Endothelial cell of umbilical vein (primary cell): ENCODE data around the gene LYPD5. TPM values are rescaled to one million over a fixed set of nuclear protein-coding genes. Genes with fewer than 3 reads are reported as not detected.

Experiments
- BruUV-seq: library from RNA; stranded (reverse); fragments of 400-500 nt; replicated peaks from 2 replicates; lab custom pipeline; 2021; lab: Mats Ljungman, UMichigan
- CTCF ChIA-PET: fragments of 300-600, 350-600 bp; sonication (Branson Sonifier 250); formaldehyde crosslinking; loops from one replicate; lab custom pipeline; 2021; ENCODE audit warnings: antibody characterized with exemption, inconsistent platforms; lab: Charles Lee
- POLR2A ChIA-PET: fragments of 300-600, 350-600 bp; sonication (Branson Sonifier 250); formaldehyde crosslinking; loops from one replicate; lab custom pipeline; 2021; ENCODE audit warnings: antibody characterized with exemption, inconsistent platforms; lab: Charles Lee
- DNase-seq: peaks from one replicate; pipeline ENCODE4 v3.0.0-alpha.2; 2011; ENCODE audit warnings: low read depth, low spot score
- FAIRE-seq: peaks from 2 replicates; lab custom pipeline; 2011; peaks lifted over from hg19 to GRCh38; lab: Jason Lieb, UNC
- H2AFZ ChIP-seq: 2 replicates; pipeline ENCODE4 v1.6.0; 2012; ENCODE audit warnings: low read depth, low read length, control low read depth, inconsistent platforms
- H3K27ac ChIP-seq: 2 replicates; pipeline ENCODE4 v1.5.1; 2011; ENCODE audit warnings: low read depth, mild to moderate bottlenecking, control low read depth, low read length, moderate library complexity; ENCODE audit not compliant: insufficient read depth
- H3K27me3 ChIP-seq, 2 experiments: 2 replicates each; pipeline versions ENCODE4 v1.6.0 to v1.6.1; 2011; ENCODE audit warnings: low read length in 2 of 2, mixed read lengths in 1 of 2; ENCODE audit not compliant: control insufficient read depth in 2 of 2, insufficient read depth in 2 of 2
- H3K36me3 ChIP-seq, 2 experiments: 2 replicates in 1 of 2; 3 replicates in 1 of 2; pipeline ENCODE4 v1.5.1; 2011; ENCODE audit warnings: low read length in 2 of 2, mild to moderate bottlenecking in 1 of 2, moderate library complexity in 1 of 2; ENCODE audit not compliant: control insufficient read depth in 2 of 2, insufficient read depth in 2 of 2; ENCODE audit errors: extremely low read depth in 1 of 2
- H3K4me1 ChIP-seq: 3 replicates; pipeline ENCODE4 v1.5.1; 2011; ENCODE audit warnings: mild to moderate bottlenecking, low read length; ENCODE audit not compliant: control insufficient read depth, insufficient read depth; ENCODE audit errors: extremely low read depth
- H3K4me2 ChIP-seq: 2 replicates; pipeline ENCODE4 v1.6.1; 2011; ENCODE audit warnings: low read length, control low read depth, mixed read lengths; ENCODE audit not compliant: insufficient read depth
- H3K4me3 ChIP-seq, 3 experiments: fragments of 200-600 bp in 1 of 3; sonication (generic), shearing (Covaris generic) in 1 of 3; replicated peaks in 1 of 3; 2 replicates each; pipeline ENCODE4 v1.5.1; 2011 to 2016; ENCODE audit warnings: control low read depth in 3 of 3, low read length in 3 of 3, mild to moderate bottlenecking in 2 of 3, inconsistent platforms in 1 of 3, low read depth in 1 of 3, moderate library complexity in 1 of 3; ENCODE audit not compliant: insufficient read depth in 1 of 3
- H3K79me2 ChIP-seq: 2 replicates; pipeline ENCODE4 v1.6.0; 2012; ENCODE audit warnings: low read length, inconsistent platforms; ENCODE audit not compliant: control insufficient read depth, insufficient read depth
- H3K9ac ChIP-seq: replicated peaks from 2 replicates; pipeline ENCODE3; 2011; ENCODE audit warnings: low read length, control low read depth; ENCODE audit not compliant: insufficient read depth; ENCODE audit errors: extremely low read depth
- H3K9me1 ChIP-seq: replicated peaks from 3 replicates; pipeline ENCODE4 v1.6.0; 2011; ENCODE audit warnings: mild to moderate bottlenecking, low read length; ENCODE audit not compliant: control insufficient read depth, insufficient read depth; ENCODE audit errors: extremely low read depth
- H3K9me3 ChIP-seq: replicated peaks from 2 replicates; pipeline ENCODE4 v1.5.1; 2012; ENCODE audit warnings: low read length, inconsistent platforms; ENCODE audit not compliant: control insufficient read depth, insufficient read depth
- H4K20me1 ChIP-seq: replicated peaks from 2 replicates; pipeline ENCODE3; 2011; ENCODE audit warnings: mild to moderate bottlenecking, low read length; ENCODE audit not compliant: control insufficient read depth, insufficient read depth; ENCODE audit errors: extremely low read depth
- EZH2 ChIP-seq: IDR thresholded peaks from 2 replicates; pipeline ENCODE4 v1.6.1; 2012; ENCODE audit warnings: borderline replicate concordance, low read depth, mild to moderate bottlenecking, moderate library complexity, low read length, inconsistent platforms; ENCODE audit not compliant: severe bottlenecking
- FOS ChIP-seq: IDR thresholded peaks from 2 replicates; pipeline ENCODE4 v1.6.1; 2011; ENCODE audit warnings: mild to moderate bottlenecking, low read length, moderate library complexity, borderline replicate concordance; ENCODE audit not compliant: insufficient read depth
- GATA2 ChIP-seq: IDR thresholded peaks from 2 replicates; pipeline ENCODE4 v1.7.0; 2011; ENCODE audit warnings: low read depth, mild to moderate bottlenecking, moderate library complexity, mixed read lengths, low read length; ENCODE audit not compliant: insufficient read length, insufficient read depth
- JUN ChIP-seq: IDR thresholded peaks from 2 replicates; pipeline ENCODE4 v1.6.1; 2011; ENCODE audit warnings: borderline replicate concordance, low read depth; ENCODE audit not compliant: insufficient read length, insufficient read depth
- MYC ChIP-seq: IDR thresholded peaks from one replicate; pipeline ENCODE4 v1.6.1; 2011; ENCODE audit warnings: mild to moderate bottlenecking, low read depth, low read length
- POLR2A ChIP-seq: IDR thresholded peaks from 2 replicates; pipeline ENCODE4 v1.6.1; 2012; ENCODE audit warnings: low read depth, mild to moderate bottlenecking, control low read depth, low read length
- POLR2AphosphoS5 ChIP-seq: IDR thresholded peaks from 2 replicates; pipeline ENCODE4 v1.6.1; 2012; ENCODE audit warnings: low read depth, mild to moderate bottlenecking, control low read depth, low read length, moderate library complexity; ENCODE audit not compliant: insufficient read depth
- dilution Hi-C: fragments of 300-500 bp; cut with MboI; formaldehyde crosslinking; loops from one replicate; pipeline ENCODE4 v1.15.0; 2019; ENCODE audit warnings: low sequenced_read_pairs; ENCODE audit not compliant: extremely low pct_ligation_motif_present
- intact Hi-C: fragments of 100-400 bp; cut with micrococcal nuclease; formaldehyde crosslinking; loops from one replicate; pipeline ENCODE4 v1.10.0; 2022
- polyA plus RNA-seq, 4 experiments: library from polyadenylated mRNA; depleted of rRNA in 3 of 4; stranded (reverse) in 3 of 4; unstranded in 1 of 4; fragments of >200 nt; gene quantifications; 2 replicates each; pipeline versions ENCODE4 v1.2.1 to v1.2.3, GENCODE V29; 2011 to 2012; ENCODE audit warnings: missing spikeins in 1 of 4
- total RNA-seq: library from RNA; stranded (reverse); gene quantifications from 2 replicates; pipeline ENCODE4 v1.2.3, GENCODE V29; 2021
- TF ChIP-seq, protein P1 (sequence below): IDR thresholded peaks from 2 replicates; pipeline ENCODE4 v1.6.1; 2011; ENCODE audit not compliant: insufficient read depth, insufficient read length
- TF ChIP-seq, protein P2 (sequence below), 2 donors: IDR thresholded peaks; 1 replicate in 1 of 2; 2 replicates in 1 of 2; pipeline ENCODE4 v1.5.1; 2011; ENCODE audit warnings: low read length in 2 of 2, mild to moderate bottlenecking in 2 of 2, moderate library complexity in 2 of 2, control low read depth in 1 of 2, inconsistent platforms in 1 of 2, low read depth in 1 of 2; ENCODE audit not compliant: insufficient read depth in 1 of 2; ENCODE audit errors: extremely low read depth in 1 of 2

Gene LYPD5
- total and polyA plus RNA-seq, 2 donors (not counting 3 experiments of a cell fraction or from before 2014, with no cell fraction given) = 0.28 TPM; not detected in 1

DNA sequence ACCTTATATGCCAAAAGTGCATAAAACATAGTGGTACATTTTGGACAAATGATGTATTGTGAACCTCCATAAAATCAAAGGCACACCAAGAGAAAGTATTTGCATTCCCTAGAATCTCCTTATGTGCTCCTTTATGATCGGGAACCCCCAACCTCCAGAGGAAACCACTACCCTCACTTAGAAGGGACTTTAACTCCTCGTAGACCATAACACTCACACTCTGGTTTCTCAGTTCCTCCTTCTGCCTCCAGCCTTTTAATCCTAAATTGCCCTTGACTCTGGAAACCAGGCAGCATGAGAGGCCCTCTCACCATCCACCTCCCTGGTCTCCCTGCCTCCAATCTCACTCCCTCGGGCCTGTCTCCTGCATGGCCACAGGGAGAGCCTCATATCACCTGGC is 11.7 kb downstream of the LYPD5 start:
- H3K9ac ChIP-seq = no peak overlapping the region
- no peak for DNase-seq
- no peaks in the 10 kb centered on the region for H3K9me3 ChIP-seq
- no peak overlapping the region for H3K4me2 ChIP-seq
- H3K27me3 ChIP-seq = peaks cover 3 to 4% of the 10 kb centered on the region in 2 experiments
- CTCF ChIA-PET = interaction anchor here (1.0 to 1.6 kb wide), 4 partner anchors 16 to 45 kb away, joined by 3 to 9 read pairs (median 8); no protein-coding TSS in a partner anchor
- H2AFZ ChIP-seq = no peak overlapping the region
- no peaks in the 10 kb centered on the region for H3K36me3 ChIP-seq
- POLR2A ChIA-PET = no interaction called here
- H3K27ac ChIP-seq = no peak overlapping the region
- intact Hi-C loops = no loop called here
- no peaks in the 10 kb centered on the region for H4K20me1 ChIP-seq
- dilution Hi-C loops = no loop called here
- TF ChIP-seq, protein P1, sequence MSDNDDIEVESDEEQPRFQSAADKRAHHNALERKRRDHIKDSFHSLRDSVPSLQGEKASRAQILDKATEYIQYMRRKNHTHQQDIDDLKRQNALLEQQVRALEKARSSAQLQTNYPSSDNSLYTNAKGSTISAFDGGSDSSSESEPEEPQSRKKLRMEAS = no peak
- TF ChIP-seq EZH2 (no peak), MYC (no peak), GATA2 (no peak), FOS (no peak), POLR2A (no peak), JUN (no peak), POLR2AphosphoS5 (no peak)
- TF ChIP-seq, protein P2, sequence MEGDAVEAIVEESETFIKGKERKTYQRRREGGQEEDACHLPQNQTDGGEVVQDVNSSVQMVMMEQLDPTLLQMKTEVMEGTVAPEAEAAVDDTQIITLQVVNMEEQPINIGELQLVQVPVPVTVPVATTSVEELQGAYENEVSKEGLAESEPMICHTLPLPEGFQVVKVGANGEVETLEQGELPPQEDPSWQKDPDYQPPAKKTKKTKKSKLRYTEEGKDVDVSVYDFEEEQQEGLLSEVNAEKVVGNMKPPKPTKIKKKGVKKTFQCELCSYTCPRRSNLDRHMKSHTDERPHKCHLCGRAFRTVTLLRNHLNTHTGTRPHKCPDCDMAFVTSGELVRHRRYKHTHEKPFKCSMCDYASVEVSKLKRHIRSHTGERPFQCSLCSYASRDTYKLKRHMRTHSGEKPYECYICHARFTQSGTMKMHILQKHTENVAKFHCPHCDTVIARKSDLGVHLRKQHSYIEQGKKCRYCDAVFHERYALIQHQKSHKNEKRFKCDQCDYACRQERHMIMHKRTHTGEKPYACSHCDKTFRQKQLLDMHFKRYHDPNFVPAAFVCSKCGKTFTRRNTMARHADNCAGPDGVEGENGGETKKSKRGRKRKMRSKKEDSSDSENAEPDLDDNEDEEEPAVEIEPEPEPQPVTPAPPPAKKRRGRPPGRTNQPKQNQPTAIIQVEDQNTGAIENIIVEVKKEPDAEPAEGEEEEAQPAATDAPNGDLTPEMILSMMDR (IDR thresholded peaks at IDR 0.05; ENCODE audit: extremely low read depth in 1 of 2, insufficient read depth in 1 of 2, low read depth in 1 of 2, low read length in 2 of 2) = no peak
- H3K4me1 ChIP-seq = no peaks in the 10 kb centered on the region
- H3K9me1 ChIP-seq = no peaks in the 10 kb centered on the region
- BruUV-seq = no TSS peak
- no peaks in the 10 kb centered on the region for H3K79me2 ChIP-seq
- FAIRE-seq = no peak
- no peak overlapping the region for H3K4me3 ChIP-seq
